H9 (cell line): ENCODE measurements around the gene APOBEC4. TPM values are rescaled to one million over a fixed set of nuclear protein-coding genes. Genes with fewer than 3 reads are reported as not detected.

Experiments
- DNase-seq: peaks from one replicate; pipeline ENCODE4 v3.0.0-alpha.2; 2017
- H2AFZ ChIP-seq: one replicate; pipeline ENCODE4 v1.6.1; 2013; ENCODE audit warnings: mild to moderate bottlenecking, low read length, control low read depth, moderate library complexity
- H2AK5ac ChIP-seq: 2 replicates; pipeline ENCODE4 v1.6.1; 2013; ENCODE audit warnings: low read length, control low read depth, mixed read lengths; ENCODE audit not compliant: insufficient read length
- H2BK120ac ChIP-seq: one replicate; pipeline ENCODE4 v1.6.1; 2013; ENCODE audit warnings: low read depth, mild to moderate bottlenecking, low read length, control low read depth, inconsistent platforms; ENCODE audit not compliant: poor library complexity, severe bottlenecking
- H2BK12ac ChIP-seq: 2 replicates; pipeline ENCODE4 v1.6.1; 2013; ENCODE audit warnings: low read length, control low read depth, mixed read lengths, low read depth; ENCODE audit not compliant: insufficient read length
- H2BK15ac ChIP-seq: 2 replicates; pipeline ENCODE4 v1.6.1; 2013; ENCODE audit warnings: low read depth, low read length, control low read depth
- H2BK20ac ChIP-seq: one replicate; pipeline ENCODE4 v1.6.1; 2013; ENCODE audit warnings: low read depth, mild to moderate bottlenecking, low read length, control low read depth, inconsistent platforms; ENCODE audit not compliant: poor library complexity, severe bottlenecking
- H2BK5ac ChIP-seq: 2 replicates; pipeline ENCODE4 v1.6.1; 2013; ENCODE audit warnings: low read length, control low read depth, mixed read lengths; ENCODE audit not compliant: insufficient read length
- H3K14ac ChIP-seq: 2 replicates; pipeline ENCODE4 v1.6.1; 2013; ENCODE audit warnings: low read length, control low read depth; ENCODE audit not compliant: insufficient read depth
- H3K18ac ChIP-seq: 2 replicates; pipeline ENCODE4 v1.6.1; 2013; ENCODE audit warnings: low read depth, mild to moderate bottlenecking, mixed read lengths, low read length, control low read depth; ENCODE audit not compliant: insufficient read length
- H3K23ac ChIP-seq: 2 replicates; pipeline ENCODE4 v1.6.1; 2013; ENCODE audit warnings: low read length, control low read depth, mixed read lengths, low read depth; ENCODE audit not compliant: insufficient read length
- H3K23me2 ChIP-seq: 2 replicates; pipeline ENCODE4 v1.6.1; 2013; ENCODE audit warnings: low read depth, mild to moderate bottlenecking, mixed read lengths, low read length, control low read depth; ENCODE audit not compliant: insufficient read length, poor library complexity, severe bottlenecking
- H3K27ac ChIP-seq: 2 replicates; pipeline ENCODE4 v1.5.1; 2013; ENCODE audit warnings: low read length, control low read depth, mixed read lengths, low read depth; ENCODE audit not compliant: insufficient read length
- H3K27me3 ChIP-seq: 2 replicates; pipeline ENCODE4 v1.6.1; 2013; ENCODE audit warnings: low read length, control low read depth, inconsistent platforms; ENCODE audit not compliant: insufficient read depth
- H3K4ac ChIP-seq: 2 replicates; pipeline ENCODE4 v1.6.1; 2013; ENCODE audit warnings: low read depth, mild to moderate bottlenecking, control low read depth, inconsistent platforms, low read length, moderate library complexity
- H3K4me1 ChIP-seq: 2 replicates; pipeline ENCODE4 v1.6.1; 2013; ENCODE audit warnings: low read length, control low read depth, inconsistent platforms; ENCODE audit not compliant: insufficient read depth
- H3K4me2 ChIP-seq: 2 replicates; pipeline ENCODE4 v1.6.1; 2013; ENCODE audit warnings: low read length, control low read depth, mixed read lengths; ENCODE audit not compliant: insufficient read length, insufficient read depth
- H3K56ac ChIP-seq: 2 replicates; pipeline ENCODE4 v1.6.1; 2013; ENCODE audit warnings: low read depth, mild to moderate bottlenecking, mixed read lengths, low read length, control low read depth; ENCODE audit not compliant: insufficient read length
- H3K79me1 ChIP-seq: 2 replicates; pipeline ENCODE4 v1.6.1; 2013; ENCODE audit warnings: low read depth, mild to moderate bottlenecking, moderate library complexity, low read length, control low read depth, inconsistent platforms; ENCODE audit not compliant: insufficient read depth, poor library complexity, severe bottlenecking
- H3K79me2 ChIP-seq: 2 replicates; pipeline ENCODE4 v1.6.1; 2013; ENCODE audit warnings: low read length, control low read depth, inconsistent platforms; ENCODE audit not compliant: insufficient read depth
- H3K9ac ChIP-seq: 2 replicates; pipeline ENCODE4 v1.6.1; 2013; ENCODE audit warnings: low read length, control low read depth, mixed read lengths; ENCODE audit not compliant: insufficient read length; ENCODE audit errors: extremely low read depth
- H3K9me3 ChIP-seq: one replicate; pipeline ENCODE4 v1.6.1; 2013; ENCODE audit warnings: low read depth, low read length, inconsistent platforms; ENCODE audit not compliant: control insufficient read depth
- H3T11ph ChIP-seq: one replicate; pipeline ENCODE4 v1.6.1; 2013; ENCODE audit warnings: mild to moderate bottlenecking, low read length, control low read depth, inconsistent platforms
- H4K20me1 ChIP-seq: one replicate; pipeline ENCODE4 v1.6.1; 2013; ENCODE audit not compliant: control insufficient read depth, insufficient read length, insufficient read depth
- H4K5ac ChIP-seq: 2 replicates; pipeline ENCODE4 v1.6.1; 2013; ENCODE audit warnings: low read depth, mild to moderate bottlenecking, mixed read lengths, low read length, control low read depth; ENCODE audit not compliant: insufficient read length
- H4K8ac ChIP-seq: replicated peaks from 2 replicates; pipeline ENCODE4 v1.6.1; 2013; ENCODE audit warnings: low read length, control low read depth, mixed read lengths, low read depth; ENCODE audit not compliant: insufficient read length
- H4K91ac ChIP-seq: 2 replicates; pipeline ENCODE4 v1.6.1; 2013; ENCODE audit warnings: low read depth, mild to moderate bottlenecking, moderate library complexity, mixed read lengths, low read length, control low read depth; ENCODE audit not compliant: insufficient read length
- H3K27ac Mint-ChIP-seq, 3 experiments: 2 replicates in 2 of 3; 3 replicates in 1 of 3; pipeline ENCODE4 v1.8.0; 2020 to 2021; ENCODE audit warnings: mixed read lengths in 3 of 3, mild to moderate bottlenecking in 1 of 3, moderate library complexity in 1 of 3
- H3K27me3 Mint-ChIP-seq: 2 replicates; pipeline ENCODE4 v1.8.0; 2021; ENCODE audit warnings: low read depth, mild to moderate bottlenecking, moderate library complexity, mixed read lengths
- H3K36me3 Mint-ChIP-seq, 3 experiments: 2 replicates in 2 of 3; 3 replicates in 1 of 3; pipeline ENCODE4 v1.8.0; 2020 to 2021; ENCODE audit warnings: low read depth in 3 of 3, mixed read lengths in 3 of 3; ENCODE audit not compliant: insufficient read depth in 1 of 3
- H3K4me1 Mint-ChIP-seq, 2 experiments: 2 replicates each; pipeline ENCODE4 v1.8.0; 2020; ENCODE audit warnings: mixed read lengths in 2 of 2
- H3K4me3 Mint-ChIP-seq, 2 experiments: 2 replicates in 1 of 2; 3 replicates in 1 of 2; pipeline ENCODE4 v1.8.0; 2020 to 2021; ENCODE audit warnings: mild to moderate bottlenecking in 2 of 2, mixed read lengths in 2 of 2, moderate library complexity in 1 of 2
- H3K9me3 Mint-ChIP-seq, 2 experiments: 2 replicates in 1 of 2; 3 replicates in 1 of 2; pipeline ENCODE4 v1.8.0; 2020; ENCODE audit warnings: mild to moderate bottlenecking in 2 of 2, mixed read lengths in 2 of 2, moderate library complexity in 1 of 2
- CTCF ChIP-seq: fragments of 200-600 bp; sonication (generic); conservative IDR thresholded peaks from 3 replicates; pipeline ENCODE4 v1.8.0; 2021; ENCODE audit warnings: antibody characterized with exemption, mild to moderate bottlenecking
- WGBS: extraction: QIAGEN DNeasy Blood & Tissue Kit; methylation state at CpG from one replicate; pipeline ENCODE4 v1.1.7; 2013; ENCODE audit warnings: missing lambda C conversion rate, low lambda C conversion rate, mixed read lengths; ENCODE audit not compliant: insufficient read length; ENCODE audit errors: extremely low coverage; 5-methylcytosine and 5-hydroxymethylcytosine counted together
- total RNA-seq: library from RNA; stranded (reverse); gene quantifications from 2 replicates; pipeline ENCODE4 v1.2.1, GENCODE V29; 2021

Gene APOBEC4
- total RNA-seq, 1 experiment from 2014 or later: not detected

- H3K9me3 Mint-ChIP-seq: no peaks in the 10 kb centered on the region
- H3T11ph ChIP-seq: no peak overlapping the region
- no peaks in the 10 kb centered on the region for H3K79me1 ChIP-seq
- no peak overlapping the region for H2BK5ac ChIP-seq
- no peak overlapping the region for H3K18ac ChIP-seq
- H3K4me1 Mint-ChIP-seq: no peaks in the 10 kb centered on the region
- no peak overlapping the region for H2BK15ac ChIP-seq
- no peak for TF ChIP-seq CTCF
- H3K4me3 Mint-ChIP-seq: no peak overlapping the region
- no peak overlapping the region for H2BK120ac ChIP-seq
- no peak overlapping the region for H3K27ac Mint-ChIP-seq
- no peak overlapping the region for H2AK5ac ChIP-seq
- H3K4ac ChIP-seq: no peak overlapping the region
- no peaks in the 10 kb centered on the region for H4K20me1 ChIP-seq
- no peak overlapping the region for H4K91ac ChIP-seq
- no peak overlapping the region for H2BK12ac ChIP-seq
- no peak overlapping the region for H2AFZ ChIP-seq
- no peak overlapping the region for H3K23ac ChIP-seq
- no peaks in the 10 kb centered on the region for H3K23me2 ChIP-seq
- H3K9ac ChIP-seq: no peak overlapping the region
- no peaks in the 10 kb centered on the region for H3K36me3 Mint-ChIP-seq
- no peaks in the 10 kb centered on the region for H3K9me3 ChIP-seq
- no peak overlapping the region for H3K27ac ChIP-seq
- no peaks in the 10 kb centered on the region; the same call in 1 of the 2 replicates for H3K27me3 ChIP-seq
- no peak overlapping the region for H3K56ac ChIP-seq
- DNase-seq: no peak
- H3K4me1 ChIP-seq: no peaks in the 10 kb centered on the region
- no peak overlapping the region for H4K5ac ChIP-seq
- H4K8ac ChIP-seq: no peak overlapping the region
- H3K27me3 Mint-ChIP-seq: no peaks in the 10 kb centered on the region; the same call in none of the 2 replicates
- H3K14ac ChIP-seq: no peak overlapping the region
- H3K79me2 ChIP-seq: no peaks in the 10 kb centered on the region
- no peak overlapping the region for H2BK20ac ChIP-seq
- H3K4me2 ChIP-seq: no peak overlapping the region
- no CpG with 5 or more reads among the region's 1 CpG for WGBS
Observed at GRCh38 chr1:183602510-183602909, 50.6 kb downstream of the APOBEC4 start.
